GM23338 (cell line): Measurements from ENCODE around the gene SLTM. TPM values are rescaled to one million over a fixed set of nuclear protein-coding genes. Genes with fewer than 3 reads are reported as not detected.

ENCODE experiments used
- ATAC-seq: fragments of 200-7000 bp; cut with Tn5 transposase; 3 replicates; pipeline ENCODE4 v1.9.1; 2020
- DNase-seq: peaks from one replicate; pipeline ENCODE4 v3.0.0-alpha.2; 2015; ENCODE audit warnings: low spot score
- H2AFZ ChIP-seq: fragments of 200-600 bp; sonication (generic); 2 replicates; pipeline ENCODE4 v1.8.0; 2016; ENCODE audit warnings: antibody characterized with exemption, mild to moderate bottlenecking, moderate library complexity
- H3F3A ChIP-seq: fragments of 200-600 bp; sonication (generic); replicated peaks from 2 replicates; pipeline ENCODE4 v1.8.0; 2017; ENCODE audit warnings: antibody characterized with exemption, mixed run types, low read depth
- H3K27ac ChIP-seq: fragments of 200-600 bp; sonication (generic); 2 replicates; pipeline ENCODE4 v1.6.1; 2016; ENCODE audit warnings: low read depth
- H3K27me3 ChIP-seq: fragments of 200-600 bp; sonication (generic); 2 replicates; pipeline ENCODE4 v1.8.0; 2016; ENCODE audit warnings: mild to moderate bottlenecking, mixed run types, moderate library complexity; ENCODE audit not compliant: insufficient read depth
- H3K36me3 ChIP-seq: fragments of 200-600 bp; sonication (generic); 2 replicates; pipeline ENCODE4 v1.8.0; 2016; ENCODE audit warnings: mild to moderate bottlenecking; ENCODE audit not compliant: insufficient read depth
- H3K4me1 ChIP-seq: fragments of 200-600 bp; sonication (generic); 2 replicates; pipeline ENCODE4 v1.8.0; 2016; ENCODE audit warnings: mild to moderate bottlenecking, moderate library complexity; ENCODE audit not compliant: insufficient read depth
- H3K4me2 ChIP-seq: fragments of 200-600 bp; sonication (generic); 2 replicates; pipeline ENCODE4 v1.7.1; 2017; ENCODE audit warnings: mixed run types
- H3K4me3 ChIP-seq: fragments of 200-600 bp; sonication (generic); 2 replicates; pipeline ENCODE4 v1.6.1; 2016; ENCODE audit warnings: mixed run types
- H3K79me2 ChIP-seq: fragments of 200-600 bp; sonication (generic); replicated peaks from 2 replicates; pipeline ENCODE4 v1.8.0; 2017; ENCODE audit warnings: mild to moderate bottlenecking; ENCODE audit not compliant: insufficient read depth
- H3K9me2 ChIP-seq: fragments of 200-600 bp; sonication (generic); 2 replicates; pipeline ENCODE4 v1.8.0; 2017; ENCODE audit not compliant: insufficient read depth
- H4K20me1 ChIP-seq: fragments of 200-600 bp; sonication (generic); replicated peaks from 2 replicates; pipeline ENCODE4 v1.8.0; 2017; ENCODE audit warnings: mild to moderate bottlenecking; ENCODE audit not compliant: insufficient read depth
- H3K27ac Mint-ChIP-seq: 2 replicates; pipeline ENCODE4 v1.8.0; 2020; ENCODE audit warnings: inconsistent platforms, mild to moderate bottlenecking, moderate library complexity, mixed read lengths
- H3K27me3 Mint-ChIP-seq: 3 replicates; pipeline ENCODE4 v1.8.0; 2022; ENCODE audit warnings: low read depth, mild to moderate bottlenecking, moderate library complexity, mixed read lengths, inconsistent platforms; ENCODE audit not compliant: insufficient read depth, poor library complexity
- H3K36me3 Mint-ChIP-seq: 3 replicates; pipeline ENCODE4 v1.8.0; 2021; ENCODE audit warnings: low read depth, mild to moderate bottlenecking, inconsistent platforms, moderate library complexity, mixed read lengths
- H3K4me1 Mint-ChIP-seq: 3 replicates; pipeline ENCODE4 v1.8.0; 2020; ENCODE audit warnings: mild to moderate bottlenecking, inconsistent platforms, mixed read lengths
- H3K4me3 Mint-ChIP-seq: 3 replicates; pipeline ENCODE4 v1.8.0; 2021; ENCODE audit warnings: moderate library complexity, mild to moderate bottlenecking, inconsistent platforms, mixed read lengths
- H3K9me3 Mint-ChIP-seq: 3 replicates; pipeline ENCODE4 v1.8.0; 2020; ENCODE audit warnings: moderate library complexity, mild to moderate bottlenecking, inconsistent platforms, mixed read lengths
- CREB1 ChIP-seq: fragments of 250-450 bp; sonication (Bioruptor Pico); IDR thresholded peaks from 2 replicates; pipeline ENCODE4 v1.5.0; 2020; ENCODE audit warnings: low read depth, mild to moderate bottlenecking, moderate library complexity
- CTCF ChIP-seq, 2 experiments: fragments of 200-600 bp in 1 of 2; sonication (generic) in 1 of 2; conservative IDR thresholded peaks; 2 replicates each; pipeline versions ENCODE4 v1.5.1 to v1.6.1; 2016 to 2017; ENCODE audit warnings: antibody characterized with exemption in 2 of 2, low read depth in 2 of 2, mild to moderate bottlenecking in 2 of 2, moderate library complexity in 1 of 2
- ETS1 ChIP-seq: IDR thresholded peaks from 2 replicates; pipeline ENCODE4 v1.6.1; 2016; ENCODE audit warnings: antibody characterized with exemption
- EZH2 ChIP-seq: fragments of 200-600 bp; sonication (generic); IDR thresholded peaks from one replicate; pipeline ENCODE4 v1.8.0; 2017; ENCODE audit warnings: antibody characterized with exemption, mild to moderate bottlenecking, low read depth; ENCODE audit not compliant: unreplicated experiment
- EZH2phosphoT487 ChIP-seq: fragments of 200-600 bp; sonication (generic); IDR thresholded peaks from one replicate; pipeline ENCODE4 v1.8.1; 2018; ENCODE audit warnings: antibody characterized with exemption; ENCODE audit not compliant: unreplicated experiment
- JUNB ChIP-seq: IDR thresholded peaks from one replicate; pipeline ENCODE4 v1.6.1; 2016; ENCODE audit warnings: antibody characterized with exemption; ENCODE audit not compliant: unreplicated experiment
- NANOG ChIP-seq: IDR thresholded peaks from 2 replicates; pipeline ENCODE4 v1.6.1; 2016; ENCODE audit warnings: antibody characterized with exemption, borderline replicate concordance
- POLR2AphosphoS5 ChIP-seq: IDR thresholded peaks from 2 replicates; pipeline ENCODE4 v1.6.1; 2016; ENCODE audit warnings: antibody characterized with exemption, low read depth
- STAT1 ChIP-seq: IDR thresholded peaks from one replicate; pipeline ENCODE4 v1.6.1; 2016; ENCODE audit warnings: antibody characterized with exemption; ENCODE audit not compliant: unreplicated experiment
- ZNF331 ChIP-seq: fragments of 250-450 bp; sonication (Bioruptor Pico); IDR thresholded peaks from 2 replicates; pipeline ENCODE4 v1.5.0; 2020; ENCODE audit warnings: low read depth, mild to moderate bottlenecking, moderate library complexity
- ZNF462 ChIP-seq: fragments of 250-450 bp; sonication (Bioruptor Pico); IDR thresholded peaks from 2 replicates; pipeline ENCODE4 v1.5.0; 2020; ENCODE audit warnings: mild to moderate bottlenecking, moderate library complexity
- polyA plus RNA-seq: library from polyadenylated mRNA; unstranded; fragments of >200 nt; fragmentation: Nextera tagmentation; extraction: Ambion mirVana; gene quantifications from 2 replicates; pipeline ENCODE4 v1.2.1, GENCODE V29; 2016
- total RNA-seq: library from RNA; depleted of rRNA; stranded (reverse); fragments of >200 nt; shearing (Covaris generic); gene quantifications from 2 replicates; pipeline ENCODE4 v1.2.3, GENCODE V29; 2014
- TF ChIP-seq, protein P1 (sequence below): IDR thresholded peaks from one replicate; pipeline ENCODE4 v1.6.1; 2018; ENCODE audit warnings: antibody characterized with exemption; ENCODE audit not compliant: unreplicated experiment

The SLTM gene
- total and polyA plus RNA-seq, 2 experiments from 2014 or later = 210 to 476 TPM

DNA sequence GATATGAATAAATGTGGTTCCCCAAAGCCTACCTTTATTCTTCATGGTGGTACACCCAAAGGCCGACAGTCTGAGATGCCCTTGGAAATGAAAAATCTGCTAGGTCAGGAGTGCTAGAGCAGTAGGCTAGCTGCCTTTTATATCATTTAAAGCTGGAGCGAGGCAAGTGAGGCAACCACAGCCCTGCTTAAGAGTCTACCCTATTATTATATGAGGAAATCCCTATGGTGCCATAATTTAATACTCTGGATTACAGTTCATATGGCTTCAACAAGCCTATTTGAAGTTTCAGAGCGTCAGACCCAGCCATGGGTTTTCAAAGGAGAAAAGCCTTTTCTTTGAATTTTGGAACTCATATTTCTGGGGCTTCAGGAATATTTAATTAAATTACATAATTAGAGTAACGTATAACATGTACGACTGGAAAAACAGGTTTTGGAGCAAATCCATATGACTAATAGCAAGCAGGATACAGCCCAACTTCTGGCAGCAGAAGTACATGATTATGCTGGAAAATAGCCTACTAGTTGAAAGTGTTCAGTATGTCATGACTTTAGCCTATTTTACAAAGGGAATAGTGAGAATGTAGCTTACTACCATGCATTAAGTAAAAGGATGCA, 18.0 kb upstream of the SLTM start:
- Mint-ChIP-seq H3K27ac (no peak overlapping the region), H3K27me3 (no peaks in the 10 kb centered on the region), H3K36me3 (no peaks in the 10 kb centered on the region), H3K4me3 (no peak overlapping the region), H3K9me3 (no peaks in the 10 kb centered on the region), H3K4me1 (peaks cover 16% of the 10 kb centered on the region)
- Histone ChIP-seq H3K36me3 (no peaks in the 10 kb centered on the region), H4K20me1 (no peaks in the 10 kb centered on the region), H3K79me2 (no peaks in the 10 kb centered on the region), H3K9me2 (peaks cover 2% of the 10 kb centered on the region; the same call in 1 of the 2 replicates), H3F3A (no peaks in the 10 kb centered on the region), H3K27me3 (no peaks in the 10 kb centered on the region), H2AFZ (peak overlapping the region; percentile 94), H3K4me1 (peaks cover 8% of the 10 kb centered on the region; the same call in 1 of the 2 replicates), H3K4me2 (no peak overlapping the region), H3K4me3 (no peak overlapping the region), H3K27ac (no peak overlapping the region)
- no peak for DNase-seq
- ATAC-seq = no peak
- no peak for TF ChIP-seq EZH2phosphoT487
- no peak for TF ChIP-seq ZNF462 (CRISPR knock-in tag)
- no peak for TF ChIP-seq ETS1
- no peak for TF ChIP-seq ZNF331 (CRISPR knock-in tag)
- no peak for TF ChIP-seq NANOG
- no peak for TF ChIP-seq STAT1
- TF ChIP-seq CTCF (conservative IDR thresholded peaks at IDR 0.05; ENCODE audit: low read depth in 2 of 2) = no peak
- no peak for TF ChIP-seq JUNB
- no peak for TF ChIP-seq EZH2
- no peak for TF ChIP-seq CREB1
- TF ChIP-seq, protein P1, sequence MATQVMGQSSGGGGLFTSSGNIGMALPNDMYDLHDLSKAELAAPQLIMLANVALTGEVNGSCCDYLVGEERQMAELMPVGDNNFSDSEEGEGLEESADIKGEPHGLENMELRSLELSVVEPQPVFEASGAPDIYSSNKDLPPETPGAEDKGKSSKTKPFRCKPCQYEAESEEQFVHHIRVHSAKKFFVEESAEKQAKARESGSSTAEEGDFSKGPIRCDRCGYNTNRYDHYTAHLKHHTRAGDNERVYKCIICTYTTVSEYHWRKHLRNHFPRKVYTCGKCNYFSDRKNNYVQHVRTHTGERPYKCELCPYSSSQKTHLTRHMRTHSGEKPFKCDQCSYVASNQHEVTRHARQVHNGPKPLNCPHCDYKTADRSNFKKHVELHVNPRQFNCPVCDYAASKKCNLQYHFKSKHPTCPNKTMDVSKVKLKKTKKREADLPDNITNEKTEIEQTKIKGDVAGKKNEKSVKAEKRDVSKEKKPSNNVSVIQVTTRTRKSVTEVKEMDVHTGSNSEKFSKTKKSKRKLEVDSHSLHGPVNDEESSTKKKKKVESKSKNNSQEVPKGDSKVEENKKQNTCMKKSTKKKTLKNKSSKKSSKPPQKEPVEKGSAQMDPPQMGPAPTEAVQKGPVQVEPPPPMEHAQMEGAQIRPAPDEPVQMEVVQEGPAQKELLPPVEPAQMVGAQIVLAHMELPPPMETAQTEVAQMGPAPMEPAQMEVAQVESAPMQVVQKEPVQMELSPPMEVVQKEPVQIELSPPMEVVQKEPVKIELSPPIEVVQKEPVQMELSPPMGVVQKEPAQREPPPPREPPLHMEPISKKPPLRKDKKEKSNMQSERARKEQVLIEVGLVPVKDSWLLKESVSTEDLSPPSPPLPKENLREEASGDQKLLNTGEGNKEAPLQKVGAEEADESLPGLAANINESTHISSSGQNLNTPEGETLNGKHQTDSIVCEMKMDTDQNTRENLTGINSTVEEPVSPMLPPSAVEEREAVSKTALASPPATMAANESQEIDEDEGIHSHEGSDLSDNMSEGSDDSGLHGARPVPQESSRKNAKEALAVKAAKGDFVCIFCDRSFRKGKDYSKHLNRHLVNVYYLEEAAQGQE = no peak
- TF ChIP-seq POLR2AphosphoS5 = no peak
